IMR-90 (cell line): Measurements from ENCODE around the gene CCL27. TPM values are rescaled to one million over a fixed set of nuclear protein-coding genes. Genes with fewer than 3 reads are reported as not detected.

Experiments used
- ATAC-seq: fragments of 200-7000 bp; cut with Tn5 transposase; 2 replicates; pipeline ENCODE4 v1.9.1; 2020; ENCODE audit warnings: low read depth, mild to moderate bottlenecking, moderate library complexity
- BruUV-seq: library from RNA; stranded (reverse); fragments of 400-500 nt; replicated peaks from 2 replicates; lab custom pipeline; 2021; lab: Mats Ljungman, UMichigan
- CTCF ChIA-PET: fragments of 300-600 bp; formaldehyde crosslinking; extraction: SDS; loops from one replicate; lab custom pipeline; 2021; ENCODE audit warnings: antibody characterized with exemption; lab: Yijun Ruan, JAX
- POLR2A ChIA-PET: fragments of 300-600 bp; sonication (Branson Sonifier 250); formaldehyde crosslinking; loops from one replicate; lab custom pipeline; 2022; ENCODE audit warnings: antibody characterized with exemption; ENCODE audit not compliant: unreplicated experiment; lab: Charles Lee
- DNase-seq: peaks from one replicate; pipeline ENCODE4 v3.0.0; 2013
- H2AFZ ChIP-seq: replicated peaks from 2 replicates; pipeline ENCODE3; 2013; ENCODE audit warnings: low read length, mild to moderate bottlenecking; ENCODE audit not compliant: poor library complexity
- H2AK5ac ChIP-seq: 2 replicates; pipeline ENCODE4 v1.6.1; 2013; ENCODE audit warnings: low read depth, low read length, inconsistent platforms
- H2AK9ac ChIP-seq: replicated peaks from 2 replicates; pipeline ENCODE3; 2013; ENCODE audit warnings: mild to moderate bottlenecking, low read depth, low read length, moderate library complexity; ENCODE audit not compliant: poor library complexity
- H2BK120ac ChIP-seq: 2 replicates; pipeline ENCODE4 v1.6.1; 2013; ENCODE audit warnings: low read depth, low read length, inconsistent platforms
- H2BK15ac ChIP-seq: 3 replicates; pipeline ENCODE4 v1.6.1; 2013; ENCODE audit warnings: low read depth, low read length, inconsistent platforms
- H2BK20ac ChIP-seq: 2 replicates; pipeline ENCODE4 v1.6.1; 2013; ENCODE audit warnings: low read depth, mild to moderate bottlenecking, inconsistent platforms, low read length, moderate library complexity
- H2BK5ac ChIP-seq: 2 replicates; pipeline ENCODE4 v1.6.1; 2013; ENCODE audit warnings: mild to moderate bottlenecking, low read depth, low read length, inconsistent platforms; ENCODE audit not compliant: poor library complexity, severe bottlenecking
- H3K14ac ChIP-seq: replicated peaks from 2 replicates; pipeline ENCODE4 v1.6.1; 2013; ENCODE audit warnings: low read depth, low read length, inconsistent platforms
- H3K18ac ChIP-seq: 2 replicates; pipeline ENCODE4 v1.6.1; 2013; ENCODE audit warnings: low read depth, low read length, control low read depth
- H3K23ac ChIP-seq: 2 replicates; pipeline ENCODE4 v1.6.1; 2013; ENCODE audit warnings: low read depth, low read length, inconsistent platforms
- H3K27ac ChIP-seq: 2 replicates; pipeline ENCODE4 v1.5.1; 2013; ENCODE audit warnings: mild to moderate bottlenecking, control low read depth, low read length; ENCODE audit not compliant: insufficient read depth
- H3K27me3 ChIP-seq: 2 replicates; pipeline ENCODE4 v1.6.1; 2013; ENCODE audit warnings: low read length; ENCODE audit not compliant: control insufficient read depth, insufficient read depth
- H3K36me3 ChIP-seq: 2 replicates; pipeline ENCODE4 v1.6.1; 2013; ENCODE audit warnings: low read length, mixed read lengths; ENCODE audit not compliant: control insufficient read depth, insufficient read depth
- H3K4ac ChIP-seq: 2 replicates; pipeline ENCODE4 v1.6.1; 2013; ENCODE audit warnings: low read depth, low read length, inconsistent platforms
- H3K4me1 ChIP-seq: 2 replicates; pipeline ENCODE4 v1.6.1; 2013; ENCODE audit warnings: low read length, mixed read lengths; ENCODE audit not compliant: control insufficient read depth, insufficient read depth
- H3K4me2 ChIP-seq: 2 replicates; pipeline ENCODE4 v1.6.1; 2013; ENCODE audit warnings: low read depth, mild to moderate bottlenecking, control low read depth, low read length, moderate library complexity
- H3K4me3 ChIP-seq: 2 replicates; pipeline ENCODE4 v1.5.1; 2013; ENCODE audit warnings: low read depth, mild to moderate bottlenecking, control low read depth, low read length, moderate library complexity; ENCODE audit not compliant: insufficient read depth
- H3K56ac ChIP-seq: 2 replicates; pipeline ENCODE4 v1.6.1; 2013; ENCODE audit warnings: low read length, inconsistent platforms; ENCODE audit not compliant: insufficient read depth; ENCODE audit errors: extremely low read depth
- H3K79me1 ChIP-seq, 2 experiments: 2 replicates each; pipeline ENCODE4 v1.6.1; 2013; ENCODE audit warnings: low read length in 2 of 2, inconsistent platforms in 1 of 2, low read depth in 1 of 2
- H3K9ac ChIP-seq: 2 replicates; pipeline ENCODE4 v1.6.1; 2013; ENCODE audit warnings: low read depth, low read length, control low read depth
- H3K9me1 ChIP-seq: 2 replicates; pipeline ENCODE4 v1.6.1; 2013; ENCODE audit warnings: low read length, inconsistent platforms; ENCODE audit not compliant: insufficient read depth
- H3K9me3 ChIP-seq: 2 replicates; pipeline ENCODE4 v1.6.1; 2013; ENCODE audit warnings: low read length; ENCODE audit not compliant: control insufficient read depth, insufficient read depth
- H4K20me1 ChIP-seq: 2 replicates; pipeline ENCODE4 v1.6.1; 2013; ENCODE audit warnings: low read length, inconsistent platforms; ENCODE audit not compliant: insufficient read depth
- H4K5ac ChIP-seq: 2 replicates; pipeline ENCODE4 v1.6.1; 2013; ENCODE audit warnings: mild to moderate bottlenecking, low read depth, low read length, control low read depth
- H4K8ac ChIP-seq, 2 experiments: 2 replicates each; pipeline ENCODE4 v1.6.1; 2013; ENCODE audit warnings: low read depth in 2 of 2, low read length in 2 of 2, control low read depth in 1 of 2, inconsistent platforms in 1 of 2
- H4K91ac ChIP-seq: 2 replicates; pipeline ENCODE4 v1.6.1; 2013; ENCODE audit warnings: low read depth, low read length, inconsistent platforms; ENCODE audit not compliant: insufficient read depth
- FOS ChIP-seq: fragments of 150-350 bp; IDR thresholded peaks from 2 replicates; pipeline ENCODE4 v1.6.1; 2016; ENCODE audit warnings: low read depth, low read length
- MAFK ChIP-seq: IDR thresholded peaks from 2 replicates; pipeline ENCODE4 v1.6.1; 2012; ENCODE audit warnings: low read depth, low read length, improper control_type of control experiment
- WGBS, 2 experiments: methylation state at CpG; one replicate each; pipeline versions ENCODE4 v1.1.5 to v1.1.7; 2013; ENCODE audit warnings: missing lambda C conversion rate in 2 of 2; ENCODE audit not compliant: insufficient read length in 1 of 2; ENCODE audit errors: extremely low coverage in 2 of 2; 5-methylcytosine and 5-hydroxymethylcytosine counted together
- dilution Hi-C: fragments of 300-500 bp; cut with HindIII; formaldehyde crosslinking; loops from one replicate; pipeline ENCODE4 v1.14.3; 2018; ENCODE audit warnings: low sequenced_read_pairs; ENCODE audit not compliant: unreplicated experiment
- in situ Hi-C: fragments of 300-500 bp; cut with MboI; formaldehyde crosslinking; loops from 3 replicates; pipeline ENCODE4 v1.14.3; 2019; ENCODE audit warnings: low sequenced_read_pairs, inconsistent platforms, mixed read lengths
- intact Hi-C: fragments of 100-400 bp; cut with micrococcal nuclease; formaldehyde crosslinking; loops from 2 replicates; pipeline ENCODE4 v1.10.0; 2022
- polyA plus RNA-seq, 3 experiments: library from polyadenylated mRNA; depleted of rRNA; stranded (reverse); fragments of >200 nt; gene quantifications; 2 replicates each; pipeline ENCODE4 v1.2.3, GENCODE V29; 2012; ENCODE audit warnings: low replicate concordance in 1 of 3
- total RNA-seq: library from RNA; depleted of rRNA; stranded (reverse); fragments of >200 nt; gene quantifications from 2 replicates; pipeline ENCODE4 v1.2.3, GENCODE V29; 2012

The CCL27 gene
- total and polyA plus RNA-seq, 2 of the 4 experiments (the other 2 are of a cell fraction) = 0.18 to 0.26 TPM

DNA sequence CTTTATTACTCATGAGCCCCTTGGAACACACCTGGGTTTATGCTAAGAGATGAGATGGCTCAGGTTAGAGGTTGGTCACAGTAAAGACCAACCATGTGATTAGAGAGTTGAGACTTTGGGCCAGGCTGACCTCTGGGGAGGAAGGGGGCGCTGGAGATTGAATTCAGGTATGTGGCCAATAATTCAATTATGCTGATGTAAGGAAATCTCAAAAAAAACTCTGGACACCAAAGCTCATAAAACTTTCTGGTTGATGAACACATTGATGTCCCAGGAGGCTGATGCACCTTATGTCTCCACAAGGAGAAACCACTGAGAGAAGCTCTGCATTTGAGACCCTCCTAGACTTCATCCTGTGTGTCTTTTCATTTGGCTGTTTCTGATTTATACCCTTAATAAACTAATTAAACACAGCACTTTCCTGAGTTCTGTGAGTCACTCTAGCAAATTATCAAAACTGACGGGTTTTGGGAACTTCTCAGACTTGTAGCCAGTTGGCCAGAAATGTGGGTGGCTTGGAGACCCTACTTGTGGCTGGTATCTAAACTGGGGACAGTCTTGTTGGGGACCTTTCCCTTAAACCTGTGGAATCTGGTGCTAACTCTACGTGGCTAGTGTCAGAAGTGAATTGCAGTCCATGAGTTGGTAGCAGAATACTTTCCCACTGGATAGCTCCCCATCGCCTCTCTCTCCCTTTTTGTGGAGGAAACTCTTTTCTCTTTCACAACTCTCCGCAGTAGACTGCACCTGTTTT, 7.5 kb upstream of the CCL27 start:
- no peak overlapping the region for H2BK120ac ChIP-seq
- H2BK20ac ChIP-seq = no peak overlapping the region
- TF ChIP-seq MAFK (peak; percentile 73), FOS (no peak)
- no peak overlapping the region for H2BK15ac ChIP-seq
- dilution Hi-C loops = no loop called here
- ChIA-PET POLR2A (no interaction called here), CTCF (interaction anchor here (0.9 kb wide), 1 partner anchor 23 kb away, joined by 4 read pairs; the partner anchor contains the start of gene GALT)
- H3K4ac ChIP-seq = no peak overlapping the region
- H3K79me1 ChIP-seq = peaks cover 51 to 58% of the 10 kb centered on the region in 2 experiments
- H3K4me1 ChIP-seq = no peaks in the 10 kb centered on the region
- H4K91ac ChIP-seq = no peak overlapping the region
- H3K18ac ChIP-seq = no peak overlapping the region
- no peak for DNase-seq
- H2AK9ac ChIP-seq = no peak overlapping the region
- H3K27ac ChIP-seq = no peak overlapping the region
- no peak overlapping the region for H3K9ac ChIP-seq
- H3K9me3 ChIP-seq = no peaks in the 10 kb centered on the region
- H3K36me3 ChIP-seq = peaks cover 3% of the 10 kb centered on the region; the same call in 1 of the 2 replicates
- H4K8ac ChIP-seq = no peak overlapping the region
- H3K4me3 ChIP-seq = no peak overlapping the region
- no CpG with 5 or more reads among the region's 5 CpGs for WGBS, 2 experiments
- H3K9me1 ChIP-seq = peaks cover 5% of the 10 kb centered on the region
- intact Hi-C loops = no loop called here
- peaks cover 9% of the 10 kb centered on the region for H4K20me1 ChIP-seq
- H4K5ac ChIP-seq = no peak overlapping the region
- ATAC-seq = no peak
- H2BK5ac ChIP-seq = no peak overlapping the region
- no peak overlapping the region for H2AFZ ChIP-seq
- in situ Hi-C loops = no loop called here
- H3K4me2 ChIP-seq = no peak overlapping the region
- H3K14ac ChIP-seq = no peak overlapping the region
- BruUV-seq = no TSS peak
- no peak overlapping the region for H2AK5ac ChIP-seq
- H3K27me3 ChIP-seq = no peaks in the 10 kb centered on the region
- no peak overlapping the region for H3K23ac ChIP-seq
- H3K56ac ChIP-seq = no peak overlapping the region
